ENCODE measurements around the gene PEX26.

- TF ChIP-seq CTCF (IDR thresholded peaks at IDR 0.05) (no peak), POLR2A (IDR thresholded peaks at IDR 0.05) (no peak)
These were observed 55.7 kb downstream of the PEX26 start for GRCh38 chr22:18133452-18133851.

Measured in ovary (tissue), 3 donors.